ENCODE results near the gene CDH5.

Gene CDH5

DNA sequence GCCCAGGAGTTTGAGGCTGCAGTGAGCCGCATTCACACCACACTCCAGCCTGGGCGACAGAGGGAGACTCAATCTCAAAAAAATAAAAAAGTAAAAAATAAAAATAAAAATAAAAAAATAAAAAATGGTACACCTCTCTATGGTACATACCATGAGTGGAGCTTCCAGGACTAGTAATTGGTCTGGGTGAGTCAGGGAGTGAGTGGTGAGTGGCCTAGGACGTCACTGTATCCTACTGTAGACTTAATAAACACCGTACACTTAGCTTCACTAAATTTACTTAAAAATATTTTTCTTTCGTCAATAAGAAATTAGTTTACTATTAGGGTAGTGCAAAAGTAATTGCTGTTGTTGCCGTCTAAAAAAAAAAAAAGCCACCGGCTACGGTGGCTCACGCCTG, 9.0 kb downstream of the CDH5 start:
- no peak for DNase-seq

DNA sequence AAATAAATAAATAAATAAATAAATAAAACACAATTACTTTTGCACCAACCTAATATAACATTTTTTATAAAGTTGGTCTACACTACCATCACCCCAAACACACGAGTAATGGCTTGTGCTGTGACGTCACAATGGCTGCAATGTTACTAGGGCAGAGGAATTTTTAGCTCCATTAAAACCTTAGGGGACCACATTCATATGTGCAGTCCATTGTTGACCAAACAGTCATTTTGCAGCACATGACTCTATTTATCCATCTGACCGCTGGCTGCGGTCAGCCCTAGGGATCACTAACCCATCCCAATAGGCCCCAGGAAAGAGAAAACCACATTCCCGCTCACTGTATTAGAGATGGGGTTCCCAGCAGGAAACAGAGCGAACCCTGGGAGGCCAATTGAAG, 9.6 kb downstream of the CDH5 start:
- DNase-seq: no peak

DNA sequence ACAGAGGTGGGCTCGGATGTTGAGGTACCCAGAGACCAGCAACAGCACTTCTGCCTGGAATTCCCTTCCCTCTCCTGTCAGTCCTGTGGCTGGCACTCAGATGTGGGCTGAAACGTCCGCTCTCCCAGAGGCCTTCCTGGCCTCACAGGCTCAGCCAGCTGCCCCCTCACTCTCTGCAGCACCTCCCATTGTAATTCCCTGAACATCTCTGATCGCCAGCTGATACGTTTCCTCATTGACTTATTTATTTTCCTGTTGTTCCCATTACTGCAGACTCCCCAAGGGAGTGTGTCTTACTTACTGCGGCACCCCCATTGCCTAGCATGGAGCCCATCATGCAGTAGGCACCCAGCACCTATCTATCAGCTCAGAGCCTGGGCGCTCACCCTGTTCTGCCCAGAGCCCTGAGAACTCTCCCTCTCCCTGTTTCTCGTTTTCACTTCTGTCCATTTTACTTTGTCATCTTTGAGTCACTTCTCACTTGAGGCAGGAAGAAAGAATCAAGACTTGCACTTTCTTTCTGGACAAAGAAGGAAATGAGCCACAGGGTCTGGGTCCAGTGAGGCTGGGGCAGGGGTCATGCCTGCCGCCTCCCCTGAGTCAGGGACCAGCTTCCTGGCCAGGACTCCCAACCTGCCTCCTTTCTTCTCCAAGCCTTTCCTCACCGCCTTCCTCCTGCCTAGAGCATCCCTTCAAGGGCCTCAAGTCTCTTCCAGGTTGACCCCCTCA, 10.2 kb downstream of the CDH5 start:
- DNase-seq: no peak

DNA sequence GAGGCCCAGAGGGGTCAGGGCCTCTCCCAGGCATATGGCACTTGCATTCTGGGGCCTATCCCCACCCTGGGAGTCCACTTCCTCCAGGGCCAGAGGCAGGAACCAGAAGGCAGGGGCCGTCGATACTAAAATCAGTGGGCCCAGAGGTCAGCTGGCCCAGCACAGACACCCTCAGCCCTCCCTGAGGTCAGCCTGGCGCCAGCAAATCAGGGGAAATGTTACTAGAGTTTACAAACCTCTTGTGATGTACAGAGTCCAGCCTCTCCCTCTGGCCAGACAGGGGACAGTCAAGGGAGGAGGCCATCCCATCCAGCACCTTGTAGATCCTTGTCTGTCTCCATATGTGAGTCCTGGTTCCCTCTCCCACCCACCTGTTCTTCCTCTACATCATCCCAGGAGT, 10.8 kb downstream of the CDH5 start:
- no peak for DNase-seq

DNA sequence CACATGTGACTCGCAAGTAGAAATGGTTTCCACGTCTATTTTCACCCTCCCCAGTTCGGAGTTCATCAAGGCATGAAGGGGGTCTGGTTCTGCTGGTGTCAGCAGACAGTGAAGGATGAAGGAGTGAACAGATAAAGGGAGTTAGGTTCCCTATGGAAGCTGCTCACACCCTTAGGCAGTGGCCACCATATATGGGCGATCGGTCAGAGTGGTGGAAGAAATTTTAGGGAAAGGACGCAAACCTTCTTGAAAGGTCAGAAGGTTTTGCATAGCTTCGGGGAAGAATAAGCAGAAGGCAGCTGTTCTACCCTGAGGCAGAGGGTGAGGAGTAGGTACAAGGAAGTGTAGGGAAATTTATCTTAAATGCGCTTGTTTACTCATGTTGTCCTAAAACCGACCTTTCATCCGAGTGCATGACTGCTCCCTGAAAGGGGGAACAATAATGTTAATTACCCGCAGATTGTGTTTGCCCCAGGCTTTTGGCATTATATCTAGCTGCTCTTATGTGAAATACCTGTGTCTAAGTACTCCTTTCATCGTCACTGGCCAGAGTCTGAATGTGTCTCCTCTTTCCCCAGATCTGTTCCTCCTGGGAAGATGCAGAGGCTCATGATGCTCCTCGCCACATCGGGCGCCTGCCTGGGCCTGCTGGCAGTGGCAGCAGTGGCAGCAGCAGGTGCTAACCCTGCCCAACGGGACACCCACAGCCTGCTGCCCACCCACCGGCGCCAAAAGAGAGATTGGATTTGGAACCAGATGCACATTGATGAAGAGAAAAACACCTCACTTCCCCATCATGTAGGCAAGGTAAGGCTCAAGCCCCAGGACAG, 12.5 kb downstream of the CDH5 start:
- no peak for DNase-seq

DNA sequence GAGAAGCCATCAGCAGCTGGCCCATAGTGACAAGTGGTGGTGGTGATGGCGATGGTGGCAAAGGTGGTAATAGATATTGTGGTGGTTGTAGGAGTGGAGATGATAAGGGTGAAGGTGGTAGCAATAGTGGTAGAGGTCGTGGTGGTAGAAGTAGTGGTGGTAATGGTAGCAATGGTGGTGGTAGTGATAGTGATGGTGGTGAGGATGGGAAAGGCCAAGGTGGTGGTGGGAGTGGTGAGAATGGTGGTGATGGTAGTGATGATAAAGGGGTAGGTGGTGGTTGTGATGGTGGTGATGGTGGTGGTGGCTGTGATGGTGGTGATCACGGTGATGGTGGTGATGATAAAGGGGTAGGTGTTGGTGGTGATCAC, 13.1 kb downstream of the CDH5 start:
- no peak for DNase-seq

DNA sequence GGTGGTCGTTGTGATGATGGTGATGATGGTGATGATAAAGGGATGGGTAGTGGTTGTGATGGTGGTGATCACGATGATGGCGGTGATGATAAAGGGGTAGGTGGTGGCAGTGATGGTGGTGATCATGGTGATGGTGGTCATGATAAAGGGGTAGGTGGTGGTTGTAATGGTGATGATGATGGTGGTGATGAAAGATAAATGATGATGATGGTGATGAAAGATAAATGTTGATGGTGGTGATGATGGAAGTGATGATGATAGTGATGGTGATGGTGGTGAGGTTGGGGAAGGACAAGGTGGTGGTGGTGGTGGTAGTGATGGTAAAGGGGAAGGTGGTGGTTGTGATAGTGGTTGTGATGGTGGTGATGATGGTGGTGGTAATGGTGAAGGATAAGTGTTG, 13.9 kb downstream of the CDH5 start:
- DNase-seq: no peak

DNA sequence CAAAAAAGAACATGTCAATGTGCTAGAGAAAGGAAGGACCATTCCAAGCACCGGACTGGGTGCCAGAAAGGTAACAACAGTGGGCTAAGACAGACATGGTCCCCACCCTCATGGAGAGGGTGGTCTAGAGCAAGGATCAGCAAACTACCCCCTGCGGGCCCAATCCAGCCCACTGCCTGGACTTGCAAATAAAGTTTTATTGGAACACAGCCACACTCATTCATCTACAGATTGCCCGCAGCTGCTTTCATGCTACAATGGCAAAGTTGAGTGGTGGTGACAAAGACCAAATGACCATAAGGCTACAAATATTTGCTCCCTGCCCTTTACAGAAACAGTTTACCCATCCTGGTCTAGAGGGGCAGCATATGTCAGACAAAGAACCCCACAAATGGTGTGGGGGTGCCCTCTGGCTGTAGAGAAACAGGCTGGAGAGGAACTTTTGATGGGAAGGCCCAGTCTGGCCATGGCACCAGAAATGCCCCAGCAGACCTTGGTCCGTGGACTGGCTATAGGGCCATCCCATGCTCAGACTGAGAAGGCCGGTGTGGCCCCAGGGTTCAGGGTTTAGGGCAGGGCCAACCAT, 15.2 kb downstream of the CDH5 start:
- DNase-seq: no peak

DNA sequence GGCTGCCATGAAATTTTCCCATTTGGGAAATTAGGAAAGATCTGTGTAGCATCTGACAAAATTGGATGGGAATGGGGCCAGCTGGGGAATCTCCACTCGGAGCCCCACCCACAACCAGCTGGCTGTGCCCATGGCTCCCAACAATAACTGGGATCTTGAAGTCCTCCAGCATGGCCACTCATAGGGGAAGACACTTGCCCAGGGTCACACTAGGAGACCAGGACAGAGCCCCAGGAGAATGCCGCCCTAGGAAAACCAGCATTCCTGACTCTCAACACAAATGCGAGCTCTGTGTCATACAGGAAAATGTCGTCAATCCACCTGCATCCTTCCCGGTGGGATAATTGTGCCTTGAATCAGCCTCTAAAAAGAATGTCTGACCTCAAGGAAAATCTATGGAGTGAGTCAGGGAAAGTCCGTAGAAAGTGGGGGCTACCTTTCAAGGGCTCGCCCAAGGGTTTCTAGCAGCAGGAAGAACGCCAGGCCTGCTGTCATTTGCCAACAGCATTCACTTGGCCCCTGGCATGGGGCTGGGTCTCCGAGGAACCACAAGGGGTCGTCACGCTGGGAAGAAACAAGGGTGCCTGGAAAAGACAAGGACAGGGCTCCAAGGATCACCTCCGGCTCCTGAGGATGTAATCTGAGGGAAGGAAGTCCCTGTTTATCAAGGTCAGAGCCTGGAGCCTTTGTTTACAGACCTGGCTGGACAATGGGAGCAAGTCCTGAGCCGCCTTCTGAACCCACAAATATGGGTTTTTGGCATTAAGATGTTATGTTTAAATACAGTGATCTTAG, 15.9 kb downstream of the CDH5 start:
- no peak for DNase-seq

DNA sequence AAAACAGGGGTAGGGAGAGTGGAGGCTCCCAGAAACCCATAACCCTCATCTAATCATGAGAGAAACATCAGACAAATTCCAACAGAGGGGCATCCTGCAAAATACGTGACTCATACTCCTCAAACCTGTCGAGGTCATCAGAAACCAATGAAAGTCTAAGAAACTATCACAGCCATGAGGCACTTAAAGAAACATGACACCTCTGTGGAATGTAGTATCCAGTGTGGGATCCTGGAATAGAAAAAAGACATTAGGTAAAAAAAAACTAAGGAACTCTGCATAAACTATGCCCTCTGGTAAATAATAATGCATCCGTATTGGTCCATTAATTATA, 16.4 kb downstream of the CDH5 start:
- DNase-seq: no peak

DNA sequence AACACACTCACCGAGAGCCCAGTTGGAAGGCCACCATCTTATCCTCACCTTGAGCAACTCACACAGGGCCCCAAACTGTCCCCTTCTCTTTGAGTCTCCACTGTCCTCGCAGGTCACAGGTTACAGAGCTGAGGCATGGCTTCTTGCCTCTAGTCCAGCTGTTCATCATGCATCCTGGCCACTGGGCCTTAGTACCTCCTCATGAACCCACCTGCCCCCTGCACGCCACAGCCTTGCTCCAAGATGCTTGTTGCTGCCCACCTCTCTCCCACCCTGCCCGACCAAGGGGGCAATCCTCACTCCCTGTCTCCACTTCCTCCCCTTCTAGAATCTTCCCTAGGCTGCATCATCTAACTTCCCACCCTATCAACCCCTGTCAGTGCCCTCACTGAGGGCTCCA, 17.1 kb downstream of the CDH5 start:
- DNase-seq: no peak

DNA sequence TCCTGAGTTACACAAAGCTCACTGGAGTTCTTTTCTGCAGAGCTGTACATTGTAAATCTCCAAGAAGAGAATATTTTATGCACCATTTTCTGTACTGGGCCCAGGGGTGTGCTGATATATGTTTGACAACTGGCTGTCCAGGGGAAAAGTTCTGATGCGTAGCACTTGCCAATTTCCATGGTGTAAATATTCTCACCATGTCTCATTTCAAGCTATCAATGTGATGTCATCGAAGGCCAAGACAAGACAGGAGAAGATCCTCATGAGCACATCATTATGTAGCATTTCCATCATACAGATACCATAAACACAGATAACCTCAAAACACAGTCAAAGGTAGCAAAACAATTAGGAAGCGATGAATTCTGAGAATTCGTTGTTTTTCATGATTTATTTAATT, 18.9 kb downstream of the CDH5 start:
- no peak for DNase-seq

DNA sequence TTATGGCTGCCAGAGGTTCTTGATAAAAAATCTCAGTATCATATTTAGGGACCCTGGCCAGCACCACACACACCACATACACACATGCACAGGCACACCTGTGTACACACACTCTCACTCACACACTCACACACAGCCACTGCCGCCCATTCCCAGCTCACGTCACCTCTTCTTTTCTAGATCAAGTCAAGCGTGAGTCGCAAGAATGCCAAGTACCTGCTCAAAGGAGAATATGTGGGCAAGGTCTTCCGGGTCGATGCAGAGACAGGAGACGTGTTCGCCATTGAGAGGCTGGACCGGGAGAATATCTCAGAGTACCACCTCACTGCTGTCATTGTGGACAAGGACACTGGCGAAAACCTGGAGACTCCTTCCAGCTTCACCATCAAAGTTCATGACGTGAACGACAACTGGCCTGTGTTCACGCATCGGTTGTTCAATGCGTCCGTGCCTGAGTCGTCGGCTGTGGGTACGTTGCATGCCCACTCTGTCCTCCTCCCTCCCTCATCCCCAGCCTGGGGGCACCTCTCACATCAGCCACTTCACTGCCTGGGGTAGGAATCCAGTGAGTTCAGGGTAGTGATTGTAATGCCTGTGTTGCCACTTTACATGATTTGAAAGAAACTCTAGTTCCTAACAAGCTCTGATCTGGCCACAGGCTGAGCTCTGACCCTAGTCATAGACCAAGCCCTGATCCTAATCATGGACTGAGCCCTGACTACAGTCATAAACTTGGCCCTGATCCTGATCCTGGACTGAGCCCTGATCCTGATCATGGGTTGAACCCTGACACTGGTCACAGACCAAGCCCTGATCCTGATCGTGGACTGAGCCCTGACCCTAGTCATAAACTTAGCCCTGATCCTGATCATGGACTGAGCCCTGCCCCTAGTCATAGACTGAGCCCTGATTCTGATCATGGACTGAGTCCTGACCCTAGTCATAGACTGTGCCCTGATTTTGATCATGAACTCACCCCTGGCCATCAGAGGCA, 20.4 kb downstream of the CDH5 start:
- DNase-seq: no peak

DNA sequence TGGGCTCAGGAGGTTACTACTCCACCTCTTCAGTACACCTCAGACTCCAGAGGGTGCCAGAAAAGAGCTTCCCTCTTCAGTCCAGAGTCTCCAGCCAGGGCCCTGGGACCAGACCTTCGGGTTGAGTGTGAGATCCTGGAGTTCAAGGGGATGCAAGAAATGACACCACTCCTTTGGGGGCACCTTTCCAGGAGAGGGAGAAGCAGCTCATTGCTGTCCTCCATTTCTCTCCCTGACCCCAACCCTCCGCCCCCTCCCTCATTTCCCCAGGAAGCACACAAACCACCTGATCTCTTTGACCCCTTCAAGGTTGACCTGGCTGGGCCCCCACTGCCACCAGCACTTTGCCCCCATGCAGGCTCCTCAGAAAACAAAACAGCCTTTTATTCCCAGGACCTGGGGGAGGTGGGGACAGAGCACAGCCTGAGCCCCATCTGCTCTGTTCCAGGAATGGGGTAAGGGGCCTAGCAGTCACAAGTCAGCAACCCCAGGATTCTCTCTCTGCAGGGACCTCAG, 21.4 kb downstream of the CDH5 start:
- DNase-seq: no peak

DNA sequence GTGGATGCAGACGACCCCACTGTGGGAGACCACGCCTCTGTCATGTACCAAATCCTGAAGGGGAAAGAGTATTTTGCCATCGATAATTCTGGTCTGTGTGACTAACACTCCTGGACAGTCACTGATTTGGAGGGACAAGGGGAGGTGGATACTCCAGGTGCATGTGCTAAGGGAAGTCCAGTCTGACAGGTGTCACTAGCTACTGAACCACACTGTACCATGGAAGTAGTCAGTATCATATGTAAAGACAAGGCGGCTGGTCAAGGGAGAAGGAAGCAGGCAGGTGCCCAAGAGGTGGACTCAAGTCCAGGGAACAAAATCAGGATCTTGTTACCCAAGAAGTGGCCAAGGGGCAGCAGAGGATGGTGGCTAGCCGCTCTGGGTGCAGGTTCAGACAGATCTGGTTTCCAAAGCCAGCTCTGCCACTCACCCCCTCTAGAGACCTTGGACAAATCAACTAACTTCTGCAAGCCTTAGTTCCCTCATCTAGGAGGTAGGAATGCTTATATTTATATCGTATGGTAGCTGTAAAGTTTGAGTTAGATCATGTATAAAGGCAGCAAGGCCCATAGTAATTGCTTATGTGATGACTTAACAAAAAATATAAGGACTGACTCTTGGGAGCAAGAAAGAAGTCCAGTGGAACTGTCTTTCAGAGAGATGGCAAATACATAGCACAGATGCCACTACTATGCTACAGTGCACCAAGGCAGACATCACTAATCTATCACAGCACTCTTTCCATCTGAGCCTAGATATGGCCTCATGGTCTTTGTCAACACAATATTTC, 22.1 kb downstream of the CDH5 start:
- no peak for DNase-seq

DNA sequence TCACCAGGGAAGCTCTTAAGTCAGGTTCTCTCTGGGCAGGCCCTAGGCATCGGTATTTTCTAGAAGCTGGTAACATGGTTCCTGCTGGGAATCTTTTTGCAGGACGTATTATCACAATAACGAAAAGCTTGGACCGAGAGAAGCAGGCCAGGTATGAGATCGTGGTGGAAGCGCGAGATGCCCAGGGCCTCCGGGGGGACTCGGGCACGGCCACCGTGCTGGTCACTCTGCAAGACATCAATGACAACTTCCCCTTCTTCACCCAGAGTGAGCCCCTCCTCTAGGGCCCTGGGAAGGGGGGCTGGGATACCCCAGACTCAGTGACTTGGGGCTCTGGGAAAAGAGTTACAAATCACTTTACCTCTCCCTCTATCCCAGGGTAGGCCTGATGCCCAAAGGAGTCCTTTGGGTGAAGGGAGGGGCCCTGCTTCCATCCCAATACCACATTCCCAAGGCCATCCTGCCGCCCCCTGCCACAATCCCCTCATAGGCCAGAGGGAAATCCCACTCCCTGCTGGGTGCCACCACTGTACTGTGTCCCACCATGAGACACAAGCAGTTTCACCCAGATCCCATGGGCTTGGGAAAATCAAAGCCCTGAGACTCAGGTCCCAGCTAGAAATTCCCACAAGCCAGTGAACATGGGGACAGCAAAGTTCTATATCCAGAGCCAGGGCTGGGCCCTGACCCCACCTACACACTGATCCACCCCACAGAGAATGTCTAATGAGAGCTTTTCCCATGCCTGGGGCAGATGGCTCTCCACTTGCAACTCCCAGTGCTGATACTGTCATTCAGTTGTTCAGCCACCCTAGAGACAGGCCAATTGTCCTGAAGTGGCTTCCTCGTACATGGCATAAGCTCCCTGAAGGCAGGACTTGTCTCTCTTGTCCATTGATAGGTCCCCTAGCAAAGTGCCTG, 23.0 kb downstream of the CDH5 start:
- DNase-seq: no peak

DNA sequence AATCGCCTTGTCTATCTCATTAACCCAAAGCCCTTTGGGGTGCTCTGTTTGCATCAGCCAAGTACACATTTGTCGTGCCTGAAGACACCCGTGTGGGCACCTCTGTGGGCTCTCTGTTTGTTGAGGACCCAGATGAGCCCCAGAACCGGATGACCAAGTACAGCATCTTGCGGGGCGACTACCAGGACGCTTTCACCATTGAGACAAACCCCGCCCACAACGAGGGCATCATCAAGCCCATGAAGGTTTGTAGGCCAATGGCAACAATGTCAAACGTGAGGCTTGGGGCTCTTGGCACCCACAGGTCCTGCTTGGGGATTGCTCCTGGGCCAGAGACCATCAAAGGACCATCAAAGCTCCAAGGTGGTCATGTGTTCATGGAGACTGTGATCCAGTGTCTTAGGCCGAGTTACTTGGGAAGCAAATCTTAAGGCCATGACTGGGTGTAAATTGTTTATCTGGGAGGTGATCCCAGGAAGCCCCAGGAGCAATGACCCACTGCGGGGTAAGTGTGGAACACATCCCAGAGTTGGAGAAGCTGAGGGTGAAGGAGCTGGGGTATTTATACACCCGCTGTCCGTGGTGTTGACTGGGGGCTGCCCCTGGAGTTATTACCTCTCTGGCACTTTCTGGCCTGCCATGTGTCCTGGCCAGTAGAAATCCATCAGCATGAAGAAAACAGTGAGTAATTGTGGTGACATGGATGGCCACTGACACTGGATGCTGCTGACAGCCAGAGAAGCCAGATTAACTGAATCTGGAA, 24.0 kb downstream of the CDH5 start:
- no peak for DNase-seq

DNA sequence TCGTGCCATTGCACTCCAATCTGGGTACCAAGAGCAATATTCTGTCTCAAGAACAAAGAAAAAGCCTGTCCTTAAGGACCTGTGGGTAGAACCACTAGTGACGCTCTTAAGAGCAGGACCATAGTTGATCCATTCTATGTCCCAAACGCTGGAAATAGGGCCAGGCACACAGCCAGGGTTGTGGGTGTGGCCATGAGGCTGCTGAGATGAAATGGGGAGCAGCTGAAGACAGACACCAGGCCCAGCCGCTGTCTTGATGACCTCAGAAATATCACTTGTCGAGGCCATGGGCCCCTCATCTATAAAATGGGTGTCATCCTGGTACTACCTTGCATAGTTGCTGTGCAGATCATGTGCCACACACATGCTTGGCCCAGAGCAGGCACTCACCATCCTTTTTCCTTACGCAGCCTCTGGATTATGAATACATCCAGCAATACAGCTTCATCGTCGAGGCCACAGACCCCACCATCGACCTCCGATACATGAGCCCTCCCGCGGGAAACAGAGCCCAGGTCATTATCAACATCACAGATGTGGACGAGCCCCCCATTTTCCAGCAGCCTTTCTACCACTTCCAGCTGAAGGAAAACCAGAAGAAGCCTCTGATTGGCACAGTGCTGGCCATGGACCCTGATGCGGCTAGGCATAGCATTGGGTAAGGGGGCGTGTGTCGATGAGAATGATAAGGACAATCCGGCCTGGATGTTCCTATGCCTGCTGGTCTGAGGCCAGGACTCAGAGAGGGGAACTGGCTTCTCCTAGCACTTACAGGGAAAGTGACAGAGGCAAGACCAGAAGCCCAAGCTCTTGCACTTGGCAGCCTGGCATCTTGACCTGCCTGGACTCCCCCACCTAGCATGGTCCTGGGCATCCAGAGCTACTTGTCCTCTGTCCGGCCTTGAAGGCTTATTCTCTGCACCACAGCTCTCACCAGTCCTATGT, 25.5 kb downstream of the CDH5 start:
- no peak for DNase-seq
